ENCODE results near the gene ZMPSTE24. TPM values are rescaled to one million over a fixed set of nuclear protein-coding genes. Genes with fewer than 3 reads are reported as not detected.

Gene ZMPSTE24
- total RNA-seq, 1 donor from 2014 or later: 34.1 TPM

DNA sequence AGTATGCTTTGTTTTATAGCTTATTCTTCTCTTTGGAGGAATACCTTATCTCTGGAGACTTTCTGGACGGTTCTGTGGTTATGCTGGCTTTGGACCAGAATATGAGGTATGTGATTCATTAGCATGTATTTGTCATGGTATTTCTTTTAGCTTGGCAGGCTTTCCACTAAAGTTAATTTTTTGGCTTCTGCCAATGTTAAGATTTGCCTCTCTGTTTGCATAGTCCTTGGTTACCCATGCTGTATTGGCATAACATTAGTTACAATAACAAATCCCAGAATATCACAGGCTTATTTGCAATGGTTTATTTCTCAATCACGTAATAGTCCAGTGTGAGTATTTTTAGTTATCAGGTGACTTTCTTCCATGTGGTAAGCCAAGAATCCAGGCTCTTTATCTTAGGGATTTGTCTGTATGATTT, 9.7 kb downstream of the ZMPSTE24 start:
- no peak for DNase-seq (ENCODE audit: extremely low spot score, unreplicated experiment)
- H3K36me3 Mint-ChIP-seq: peaks cover 33% of the 10 kb centered on the region
- TF ChIP-seq, protein P1, sequence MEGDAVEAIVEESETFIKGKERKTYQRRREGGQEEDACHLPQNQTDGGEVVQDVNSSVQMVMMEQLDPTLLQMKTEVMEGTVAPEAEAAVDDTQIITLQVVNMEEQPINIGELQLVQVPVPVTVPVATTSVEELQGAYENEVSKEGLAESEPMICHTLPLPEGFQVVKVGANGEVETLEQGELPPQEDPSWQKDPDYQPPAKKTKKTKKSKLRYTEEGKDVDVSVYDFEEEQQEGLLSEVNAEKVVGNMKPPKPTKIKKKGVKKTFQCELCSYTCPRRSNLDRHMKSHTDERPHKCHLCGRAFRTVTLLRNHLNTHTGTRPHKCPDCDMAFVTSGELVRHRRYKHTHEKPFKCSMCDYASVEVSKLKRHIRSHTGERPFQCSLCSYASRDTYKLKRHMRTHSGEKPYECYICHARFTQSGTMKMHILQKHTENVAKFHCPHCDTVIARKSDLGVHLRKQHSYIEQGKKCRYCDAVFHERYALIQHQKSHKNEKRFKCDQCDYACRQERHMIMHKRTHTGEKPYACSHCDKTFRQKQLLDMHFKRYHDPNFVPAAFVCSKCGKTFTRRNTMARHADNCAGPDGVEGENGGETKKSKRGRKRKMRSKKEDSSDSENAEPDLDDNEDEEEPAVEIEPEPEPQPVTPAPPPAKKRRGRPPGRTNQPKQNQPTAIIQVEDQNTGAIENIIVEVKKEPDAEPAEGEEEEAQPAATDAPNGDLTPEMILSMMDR (conservative IDR thresholded peaks at IDR 0.05): no peak
- H3K9me3 Mint-ChIP-seq: no peaks in the 10 kb centered on the region
- H3K27me3 Mint-ChIP-seq: no peaks in the 10 kb centered on the region
- no peak overlapping the region for H3K27ac Mint-ChIP-seq
- no peaks in the 10 kb centered on the region for H3K4me1 Mint-ChIP-seq (ENCODE audit: unreplicated experiment)
- H3K4me3 Mint-ChIP-seq: no peak overlapping the region

DNA sequence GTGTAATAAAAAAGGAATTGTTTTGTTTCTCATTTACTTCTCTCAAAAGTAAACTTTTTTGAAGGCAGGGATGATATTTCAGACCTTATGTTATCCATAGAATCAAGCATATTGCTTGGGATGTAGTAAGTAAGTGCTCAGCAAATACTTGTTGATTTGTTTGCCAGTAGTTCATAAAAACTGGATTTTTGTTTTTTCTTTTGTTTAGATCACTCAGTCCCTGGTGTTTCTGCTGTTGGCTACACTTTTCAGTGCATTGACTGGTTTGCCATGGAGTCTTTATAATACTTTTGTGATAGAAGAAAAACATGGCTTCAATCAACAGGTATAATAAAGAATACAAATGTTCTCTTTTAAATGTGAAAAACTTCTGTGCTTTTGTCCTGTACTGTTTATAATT, 10.2 kb downstream of the ZMPSTE24 start:
- DNase-seq (ENCODE audit: extremely low spot score, unreplicated experiment): no peak
- no peaks in the 10 kb centered on the region for H3K9me3 Mint-ChIP-seq
- TF ChIP-seq, protein P1 (conservative IDR thresholded peaks at IDR 0.05): no peak
- H3K27ac Mint-ChIP-seq: no peak overlapping the region
- no peaks in the 10 kb centered on the region for H3K4me1 Mint-ChIP-seq (ENCODE audit: unreplicated experiment)
- H3K36me3 Mint-ChIP-seq: peaks cover 34% of the 10 kb centered on the region
- no peaks in the 10 kb centered on the region for H3K27me3 Mint-ChIP-seq
- H3K4me3 Mint-ChIP-seq: no peak overlapping the region

- no peaks in the 10 kb centered on the region for H3K27me3 Mint-ChIP-seq
- TF ChIP-seq, protein P1 (conservative IDR thresholded peaks at IDR 0.05): no peak
- no peak overlapping the region for H3K27ac Mint-ChIP-seq
- peaks cover 36% of the 10 kb centered on the region for H3K36me3 Mint-ChIP-seq
- H3K4me3 Mint-ChIP-seq: no peak overlapping the region
- H3K9me3 Mint-ChIP-seq: no peaks in the 10 kb centered on the region
- no peaks in the 10 kb centered on the region for H3K4me1 Mint-ChIP-seq (ENCODE audit: unreplicated experiment)
- no peak for DNase-seq (ENCODE audit: extremely low spot score, unreplicated experiment)
These were observed 12.3 kb downstream of the ZMPSTE24 start for GRCh38 chr1:40270152-40270834.

DNA sequence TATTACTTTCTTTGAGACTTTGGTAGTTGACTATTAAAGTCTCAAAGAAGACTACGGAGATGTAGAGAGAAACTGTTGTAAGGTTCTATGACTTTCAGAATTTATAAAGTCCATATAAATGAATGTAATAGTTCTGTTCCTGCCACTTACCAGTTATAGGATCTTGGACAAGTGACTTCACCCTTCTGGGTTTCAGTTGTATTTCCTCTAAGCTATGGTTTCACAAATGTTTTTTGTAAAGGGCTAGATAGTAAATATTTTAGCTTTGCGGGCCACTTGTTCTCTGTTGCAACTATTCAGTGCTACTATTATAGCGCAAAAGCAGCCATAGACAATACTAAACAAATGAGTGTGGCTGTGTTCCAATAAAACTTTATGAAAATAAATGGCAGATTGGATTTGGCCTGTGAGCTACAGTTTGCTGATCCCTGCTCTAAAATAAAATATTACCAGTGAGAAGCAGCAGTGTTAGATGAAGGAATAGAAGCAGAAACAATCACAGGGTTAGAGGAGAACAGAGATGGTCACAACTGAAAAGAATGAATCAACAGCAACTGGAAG, 14.7 kb downstream of the ZMPSTE24 start:
- Mint-ChIP-seq H3K4me3 (no peak overlapping the region), H3K9me3 (no peaks in the 10 kb centered on the region), H3K27me3 (no peaks in the 10 kb centered on the region)

GRCh38 chr1:40273547-40274166, 15.6 kb downstream of the ZMPSTE24 start:
- H3K9me3 Mint-ChIP-seq: no peaks in the 10 kb centered on the region
- peaks cover 35% of the 10 kb centered on the region for H3K36me3 Mint-ChIP-seq
- TF ChIP-seq, protein P1 (conservative IDR thresholded peaks at IDR 0.05): no peak
- no peak overlapping the region for H3K4me3 Mint-ChIP-seq
- H3K27ac Mint-ChIP-seq: no peak overlapping the region
- no peaks in the 10 kb centered on the region for H3K27me3 Mint-ChIP-seq
- no peaks in the 10 kb centered on the region for H3K4me1 Mint-ChIP-seq (ENCODE audit: unreplicated experiment)
- no peak for DNase-seq (ENCODE audit: extremely low spot score, unreplicated experiment)

More for the DNA sequence above, 14.7 kb downstream of the ZMPSTE24 start:
- no peak for DNase-seq (ENCODE audit: extremely low spot score, unreplicated experiment)
- no peaks in the 10 kb centered on the region for H3K4me1 Mint-ChIP-seq (ENCODE audit: unreplicated experiment)
- TF ChIP-seq, protein P1 (conservative IDR thresholded peaks at IDR 0.05): no peak
- peaks cover 39% of the 10 kb centered on the region for H3K36me3 Mint-ChIP-seq
- no peak overlapping the region for H3K27ac Mint-ChIP-seq
